HFFc6 (cell line): ENCODE data around the gene FOXD4L6. TPM values are rescaled to one million over a fixed set of nuclear protein-coding genes. Genes with fewer than 3 reads are reported as not detected.
"Not testable (repeated sequence)": the region's sequence is repeated elsewhere in the genome, so short reads cannot be mapped to it uniquely, and the experiment has no call there.

Experiments
- DNase-seq: peaks from one replicate; pipeline ENCODE4 v3.0.0-alpha.2; 2018
- H3K27ac Mint-ChIP-seq: 2 replicates; pipeline ENCODE4 v1.8.0; 2020; ENCODE audit warnings: mild to moderate bottlenecking, mixed read lengths
- H3K27me3 Mint-ChIP-seq: 2 replicates; pipeline ENCODE4 v1.8.0; 2021; ENCODE audit warnings: mild to moderate bottlenecking, moderate library complexity, mixed read lengths; ENCODE audit not compliant: insufficient read depth
- H3K36me3 Mint-ChIP-seq: 2 replicates; pipeline ENCODE4 v1.8.0; 2021; ENCODE audit warnings: low read depth, mixed read lengths
- H3K4me1 Mint-ChIP-seq: 2 replicates; pipeline ENCODE4 v1.8.0; 2020; ENCODE audit warnings: low read depth, mixed read lengths
- H3K4me3 Mint-ChIP-seq: 2 replicates; pipeline ENCODE4 v1.8.0; 2020; ENCODE audit warnings: mild to moderate bottlenecking, moderate library complexity, mixed read lengths
- H3K9me3 Mint-ChIP-seq: 2 replicates; pipeline ENCODE4 v1.8.0; 2020; ENCODE audit warnings: mild to moderate bottlenecking, mixed read lengths
- long read RNA-seq: library from polyadenylated mRNA; unstranded; transcript quantifications from one replicate; pipeline ENCODE4 v2.0.0, GENCODE V29; 2019
- total RNA-seq, 6 experiments: library from RNA; stranded (reverse); fragmentation: NEBNext Ultra II Directional; extraction: Animal tissue kit (Norgen Biotek cat#: 25700); gene quantifications; 2 replicates in 1 of 6; 3 replicates in 5 of 6; pipeline ENCODE4 v1.2.3, GENCODE V29; 2021

Gene FOXD4L6
- total RNA-seq: not detected
- long read RNA-seq: 0 reads

- not testable (repeated sequence) for H3K4me1 Mint-ChIP-seq, H3K36me3 Mint-ChIP-seq, DNase-seq, H3K9me3 Mint-ChIP-seq, H3K4me3 Mint-ChIP-seq, H3K27me3 Mint-ChIP-seq, H3K27ac Mint-ChIP-seq
Observed at GRCh38 chr9:41128581-41128980, at the start of gene FOXD4L6. Gene FOXD4L6 (minus strand): TSS chr9:41128681. CDS start chr9:41128383, 298 bp downstream.

- not testable (repeated sequence) for H3K4me1 Mint-ChIP-seq, DNase-seq, H3K9me3 Mint-ChIP-seq, H3K4me3 Mint-ChIP-seq, H3K27me3 Mint-ChIP-seq, H3K27ac Mint-ChIP-seq, H3K36me3 Mint-ChIP-seq
Observed at GRCh38 chr9:41174994-41175393, 46.5 kb upstream of the FOXD4L6 start.

- H3K27ac Mint-ChIP-seq, H3K27me3 Mint-ChIP-seq, H3K4me3 Mint-ChIP-seq, H3K4me1 Mint-ChIP-seq, H3K36me3 Mint-ChIP-seq, H3K9me3 Mint-ChIP-seq, DNase-seq: not testable (repeated sequence)
Observed at GRCh38 chr9:41150116-41150515, 21.6 kb upstream of the FOXD4L6 start.

GRCh38 chr9:41141878-41142277 lies 13.4 kb upstream of the FOXD4L6 start:
- not testable (repeated sequence) for H3K4me1 Mint-ChIP-seq, H3K27ac Mint-ChIP-seq, H3K4me3 Mint-ChIP-seq, DNase-seq, H3K9me3 Mint-ChIP-seq, H3K36me3 Mint-ChIP-seq, H3K27me3 Mint-ChIP-seq

- H3K27me3 Mint-ChIP-seq, H3K4me3 Mint-ChIP-seq, DNase-seq, H3K36me3 Mint-ChIP-seq, H3K4me1 Mint-ChIP-seq, H3K9me3 Mint-ChIP-seq, H3K27ac Mint-ChIP-seq: not testable (repeated sequence)
Observed at GRCh38 chr9:41126746-41127446, 1.6 kb downstream of the FOXD4L6 start.

- not testable (repeated sequence) for H3K27me3 Mint-ChIP-seq, H3K9me3 Mint-ChIP-seq, DNase-seq, H3K4me3 Mint-ChIP-seq, H3K27ac Mint-ChIP-seq, H3K36me3 Mint-ChIP-seq, H3K4me1 Mint-ChIP-seq
Observed at GRCh38 chr9:41125936-41126335, 2.5 kb downstream of the FOXD4L6 start.

- DNase-seq, H3K4me1 Mint-ChIP-seq, H3K27ac Mint-ChIP-seq, H3K36me3 Mint-ChIP-seq, H3K9me3 Mint-ChIP-seq, H3K4me3 Mint-ChIP-seq, H3K27me3 Mint-ChIP-seq: not testable (repeated sequence)
Observed at GRCh38 chr9:41125109-41125658, 3.3 kb downstream of the FOXD4L6 start.

- H3K4me3 Mint-ChIP-seq, H3K4me1 Mint-ChIP-seq, DNase-seq, H3K27me3 Mint-ChIP-seq, H3K27ac Mint-ChIP-seq, H3K36me3 Mint-ChIP-seq, H3K9me3 Mint-ChIP-seq: not testable (repeated sequence)
Observed at GRCh38 chr9:41124250-41125108, 4.0 kb downstream of the FOXD4L6 start.

GRCh38 chr9:41123812-41124211 lies 4.7 kb downstream of the FOXD4L6 start:
- not testable (repeated sequence) for H3K27ac Mint-ChIP-seq, H3K9me3 Mint-ChIP-seq

GRCh38 chr9:41123396-41123795 lies 5.1 kb downstream of the FOXD4L6 start:
- H3K4me3 Mint-ChIP-seq, DNase-seq, H3K27me3 Mint-ChIP-seq, H3K4me1 Mint-ChIP-seq, H3K27ac Mint-ChIP-seq, H3K9me3 Mint-ChIP-seq, H3K36me3 Mint-ChIP-seq: not testable (repeated sequence)

More at GRCh38 chr9:41123812-41124211, 4.7 kb downstream of the FOXD4L6 start:
- not testable (repeated sequence) for H3K4me3 Mint-ChIP-seq, H3K4me1 Mint-ChIP-seq, DNase-seq, H3K27me3 Mint-ChIP-seq, H3K36me3 Mint-ChIP-seq

GRCh38 chr9:41120696-41121095 lies 7.8 kb downstream of the FOXD4L6 start:
- H3K9me3 Mint-ChIP-seq, H3K27ac Mint-ChIP-seq, H3K27me3 Mint-ChIP-seq, H3K36me3 Mint-ChIP-seq, H3K4me3 Mint-ChIP-seq, DNase-seq, H3K4me1 Mint-ChIP-seq: not testable (repeated sequence)

- H3K27ac Mint-ChIP-seq, DNase-seq, H3K27me3 Mint-ChIP-seq, H3K36me3 Mint-ChIP-seq, H3K4me3 Mint-ChIP-seq, H3K9me3 Mint-ChIP-seq, H3K4me1 Mint-ChIP-seq: not testable (repeated sequence)
Observed at GRCh38 chr9:41119719-41120118, 8.8 kb downstream of the FOXD4L6 start.

- H3K4me3 Mint-ChIP-seq, DNase-seq, H3K4me1 Mint-ChIP-seq: not testable (repeated sequence)
Observed at GRCh38 chr9:41119311-41119710, 9.2 kb downstream of the FOXD4L6 start.

GRCh38 chr9:41113348-41113747 lies 15.1 kb downstream of the FOXD4L6 start:
- H3K36me3 Mint-ChIP-seq, H3K9me3 Mint-ChIP-seq, DNase-seq, H3K27me3 Mint-ChIP-seq, H3K4me3 Mint-ChIP-seq, H3K27ac Mint-ChIP-seq, H3K4me1 Mint-ChIP-seq: not testable (repeated sequence)

More at GRCh38 chr9:41119311-41119710, 9.2 kb downstream of the FOXD4L6 start:
- H3K27me3 Mint-ChIP-seq, H3K9me3 Mint-ChIP-seq, H3K36me3 Mint-ChIP-seq, H3K27ac Mint-ChIP-seq: not testable (repeated sequence)
